Smooth muscle cell (in vitro differentiated cells): ENCODE data around the gene TCF4. TPM values are rescaled to one million over a fixed set of nuclear protein-coding genes. Genes with fewer than 3 reads are reported as not detected.

Source experiments
- DNase-seq: peaks from one replicate; lab custom pipeline; 2025; ENCODE audit not compliant: unreplicated experiment; lab: John Stamatoyannopoulos, UW
- H2AFZ ChIP-seq: fragments of 200-600 bp; sonication (generic); 2 replicates; pipeline ENCODE4 v1.6.0; 2016; ENCODE audit warnings: antibody characterized with exemption, low read depth, mild to moderate bottlenecking
- H3F3A ChIP-seq: fragments of 200-600 bp; sonication (generic); 2 replicates; pipeline ENCODE4 v1.6.0; 2017; ENCODE audit warnings: antibody characterized with exemption, low read depth
- H3K27ac ChIP-seq: fragments of 200-600 bp; sonication (generic); 2 replicates; pipeline ENCODE4 v1.5.1; 2016; ENCODE audit warnings: low read depth, mild to moderate bottlenecking
- H3K27me3 ChIP-seq: fragments of 200-600 bp; sonication (generic); 2 replicates; pipeline ENCODE4 v1.6.1; 2016; ENCODE audit warnings: low read depth, mild to moderate bottlenecking
- H3K36me3 ChIP-seq: fragments of 200-600 bp; sonication (generic); 2 replicates; pipeline ENCODE4 v1.5.1; 2016; ENCODE audit warnings: low read depth
- H3K4me1 ChIP-seq: fragments of 200-600 bp; sonication (generic); 2 replicates; pipeline ENCODE4 v1.5.1; 2016; ENCODE audit warnings: low read depth
- H3K4me2 ChIP-seq: fragments of 200-600 bp; sonication (generic); 2 replicates; pipeline ENCODE4 v1.6.0; 2016; ENCODE audit warnings: mild to moderate bottlenecking
- H3K4me3 ChIP-seq: fragments of 200-600 bp; sonication (generic); 2 replicates; pipeline ENCODE4 v1.5.1; 2016; ENCODE audit warnings: mild to moderate bottlenecking
- H3K79me2 ChIP-seq: fragments of 200-600 bp; sonication (generic); 2 replicates; pipeline ENCODE4 v1.6.0; 2016; ENCODE audit warnings: low read depth, mild to moderate bottlenecking
- H3K9ac ChIP-seq: fragments of 200-600 bp; sonication (generic); 2 replicates; pipeline ENCODE4 v1.6.0; 2016; ENCODE audit warnings: low read depth
- H3K9me3 ChIP-seq: fragments of 200-600 bp; sonication (generic); replicated peaks from 2 replicates; pipeline ENCODE4 v1.5.1; 2016; ENCODE audit warnings: low read depth
- H4K20me1 ChIP-seq: fragments of 200-600 bp; sonication (generic); 2 replicates; pipeline ENCODE4 v1.6.0; 2016; ENCODE audit warnings: low read depth
- whole genome bisulfite sequencing: methylation state at CpG from one replicate; pipeline ENCODE4 v1.1.7; 2016; ENCODE audit warnings: low lambda C conversion rate; 5-methylcytosine and 5-hydroxymethylcytosine counted together
- polyA plus RNA-seq: library from polyadenylated mRNA; unstranded; fragments of >200 nt; fragmentation: Nextera tagmentation; extraction: Ambion mirVana; gene quantifications from 2 replicates; pipeline ENCODE4 v1.2.1, GENCODE V29; 2016
- total RNA-seq: library from RNA; depleted of rRNA; stranded (reverse); fragments of >200 nt; gene quantifications from 2 replicates; pipeline ENCODE4 v1.2.3, GENCODE V29; 2014
- TF ChIP-seq, protein P1 (sequence below): fragments of 200-600 bp; sonication (generic); IDR thresholded peaks from 2 replicates; pipeline ENCODE4 v1.5.1; 2017; ENCODE audit warnings: borderline replicate concordance, mild to moderate bottlenecking, antibody characterized with exemption; ENCODE audit not compliant: insufficient read depth, poor library complexity, severe bottlenecking

The TCF4 gene
- total and polyA plus RNA-seq, 2 experiments from 2014 or later = 105 to 120 TPM

DNA sequence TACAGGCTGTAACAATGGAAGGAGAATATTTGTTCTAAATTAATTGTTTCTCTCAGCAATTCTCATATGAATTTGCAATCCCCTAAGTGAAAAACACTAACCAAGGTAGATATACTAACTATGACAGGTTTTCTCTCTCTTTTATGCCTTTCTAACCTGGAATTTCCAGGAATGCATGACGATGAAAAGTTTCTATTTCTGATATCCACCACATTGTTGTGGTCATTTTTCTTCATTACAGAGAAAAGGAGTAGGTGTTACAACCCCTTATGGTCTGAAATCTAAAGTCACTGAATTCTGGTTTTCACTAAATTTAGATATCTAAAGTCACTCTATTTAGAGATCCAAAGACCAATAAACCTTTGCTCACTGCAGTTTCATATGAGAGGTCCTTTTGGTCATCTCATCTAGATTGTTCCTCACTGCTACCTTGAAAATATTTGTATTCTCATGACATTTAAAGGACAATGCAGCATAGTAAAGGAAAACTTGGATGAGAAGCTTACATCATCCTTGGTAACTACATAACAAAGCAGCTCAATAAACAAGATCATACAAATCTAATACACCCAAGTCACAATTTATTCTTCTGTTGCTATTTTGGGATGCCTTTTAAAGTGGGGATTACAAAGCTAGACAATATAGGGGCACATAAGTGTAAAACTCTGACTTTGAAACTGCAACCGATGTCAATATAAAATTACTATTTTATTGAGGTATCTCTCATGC lies 85.8 kb downstream of the TCF4 start:
- peaks cover 12% of the 10 kb centered on the region for H3F3A ChIP-seq
- TF ChIP-seq, protein P1, sequence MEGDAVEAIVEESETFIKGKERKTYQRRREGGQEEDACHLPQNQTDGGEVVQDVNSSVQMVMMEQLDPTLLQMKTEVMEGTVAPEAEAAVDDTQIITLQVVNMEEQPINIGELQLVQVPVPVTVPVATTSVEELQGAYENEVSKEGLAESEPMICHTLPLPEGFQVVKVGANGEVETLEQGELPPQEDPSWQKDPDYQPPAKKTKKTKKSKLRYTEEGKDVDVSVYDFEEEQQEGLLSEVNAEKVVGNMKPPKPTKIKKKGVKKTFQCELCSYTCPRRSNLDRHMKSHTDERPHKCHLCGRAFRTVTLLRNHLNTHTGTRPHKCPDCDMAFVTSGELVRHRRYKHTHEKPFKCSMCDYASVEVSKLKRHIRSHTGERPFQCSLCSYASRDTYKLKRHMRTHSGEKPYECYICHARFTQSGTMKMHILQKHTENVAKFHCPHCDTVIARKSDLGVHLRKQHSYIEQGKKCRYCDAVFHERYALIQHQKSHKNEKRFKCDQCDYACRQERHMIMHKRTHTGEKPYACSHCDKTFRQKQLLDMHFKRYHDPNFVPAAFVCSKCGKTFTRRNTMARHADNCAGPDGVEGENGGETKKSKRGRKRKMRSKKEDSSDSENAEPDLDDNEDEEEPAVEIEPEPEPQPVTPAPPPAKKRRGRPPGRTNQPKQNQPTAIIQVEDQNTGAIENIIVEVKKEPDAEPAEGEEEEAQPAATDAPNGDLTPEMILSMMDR = no peak
- peak overlapping the region; percentile 82 for H3K9ac ChIP-seq
- WGBS = 55% methylated on average over 2 of the region's 2 CpGs
- no peaks in the 10 kb centered on the region for H4K20me1 ChIP-seq
- H2AFZ ChIP-seq = no peak overlapping the region
- H3K79me2 ChIP-seq = peaks cover 77% of the 10 kb centered on the region
- H3K27me3 ChIP-seq = no peaks in the 10 kb centered on the region
- no peaks in the 10 kb centered on the region for H3K9me3 ChIP-seq
- no peaks in the 10 kb centered on the region for H3K36me3 ChIP-seq
- H3K27ac ChIP-seq = peak overlapping the region; percentile 97
- H3K4me3 ChIP-seq = no peak overlapping the region
- peaks cover 42% of the 10 kb centered on the region for H3K4me1 ChIP-seq
- H3K4me2 ChIP-seq = peak overlapping the region; percentile 81
- DNase-seq = no peak

DNA sequence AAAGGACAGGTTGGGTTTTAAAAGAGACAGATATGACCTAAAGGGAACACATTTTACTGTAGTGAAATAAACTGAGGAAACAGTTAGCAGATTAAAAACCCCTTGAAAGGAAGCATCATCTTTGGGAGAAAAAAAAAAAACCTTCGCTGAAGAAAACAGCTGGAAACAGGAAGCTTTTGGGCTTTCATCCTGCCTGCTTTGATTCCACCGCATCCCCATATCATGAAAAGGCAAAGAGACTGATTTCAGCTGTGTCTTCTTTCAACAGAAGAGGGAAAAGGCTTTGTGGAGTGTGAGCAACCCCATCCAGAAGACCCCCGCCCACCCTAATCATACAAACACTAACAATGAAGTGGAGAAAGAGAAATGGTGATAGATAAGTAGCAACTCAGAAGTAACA lies 86.4 kb downstream of the TCF4 start:
- Histone ChIP-seq H3K4me3 (no peak overlapping the region), H3K79me2 (peaks cover 77% of the 10 kb centered on the region), H3F3A (peaks cover 12% of the 10 kb centered on the region), H3K9ac (peak overlapping the region; percentile 82), H4K20me1 (no peaks in the 10 kb centered on the region), H3K27ac (peak overlapping the region; percentile 97), H3K4me2 (peak overlapping the region; percentile 81), H2AFZ (no peak overlapping the region), H3K27me3 (no peaks in the 10 kb centered on the region), H3K9me3 (no peaks in the 10 kb centered on the region), H3K36me3 (no peaks in the 10 kb centered on the region), H3K4me1 (peaks cover 43% of the 10 kb centered on the region)
- TF ChIP-seq, protein P1 = no peak
- no peak for DNase-seq
- 19% methylated on average over 3 of the region's 3 CpGs for WGBS

DNA sequence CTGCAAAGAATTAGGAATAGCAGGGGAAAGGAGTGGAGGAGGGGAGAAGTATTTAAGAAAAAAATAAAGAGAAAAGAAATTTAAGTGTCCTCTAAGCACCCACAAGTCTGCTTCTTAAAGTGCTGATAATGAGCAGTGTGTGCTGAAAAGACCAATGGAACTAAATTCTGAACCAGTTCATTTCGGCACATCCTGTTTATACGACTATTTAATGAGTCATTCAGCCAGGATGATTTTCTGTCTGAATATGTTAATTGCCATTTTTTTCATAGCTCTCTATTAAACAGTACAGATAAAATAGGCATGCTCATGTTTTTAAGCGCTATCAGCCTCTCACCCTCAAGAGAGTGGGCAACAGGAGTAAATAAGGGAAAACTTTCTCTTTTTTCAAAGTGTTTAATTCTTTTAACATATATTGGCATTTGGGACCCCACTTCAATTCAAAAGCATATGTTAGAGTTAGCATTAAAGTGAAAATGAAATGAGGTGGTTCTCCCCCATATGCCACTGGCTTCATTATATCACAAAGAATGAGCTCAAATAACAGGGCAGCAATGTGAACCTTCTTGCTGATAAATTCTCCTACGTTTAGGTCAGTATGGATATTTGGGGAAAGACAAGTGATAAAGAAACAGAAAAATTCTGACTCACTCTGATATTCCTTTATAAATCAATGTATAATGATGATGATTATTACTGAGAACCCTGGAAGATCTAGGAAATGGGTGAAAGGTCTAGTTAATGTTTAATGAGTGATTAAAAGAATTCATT lies 87.5 kb downstream of the TCF4 start:
- peak overlapping the region; percentile 81 for H3K4me2 ChIP-seq
- peaks cover 12% of the 10 kb centered on the region for H3F3A ChIP-seq
- H2AFZ ChIP-seq = no peak overlapping the region
- TF ChIP-seq, protein P1 = no peak
- 9% methylated on average over 4 of the region's 4 CpGs for WGBS
- no peak for DNase-seq
- H3K9me3 ChIP-seq = no peaks in the 10 kb centered on the region
- peak overlapping the region; percentile 82 for H3K9ac ChIP-seq
- H3K4me3 ChIP-seq = peak overlapping the region; percentile 12
- no peaks in the 10 kb centered on the region for H3K27me3 ChIP-seq
- H3K79me2 ChIP-seq = peaks cover 79% of the 10 kb centered on the region
- peak overlapping the region; percentile 97 for H3K27ac ChIP-seq
- peaks cover 54% of the 10 kb centered on the region for H3K4me1 ChIP-seq
- H3K36me3 ChIP-seq = no peaks in the 10 kb centered on the region
- no peaks in the 10 kb centered on the region for H4K20me1 ChIP-seq
